GM19397 (cell line): ENCODE data around the gene DYNLL1.

Source experiments
- ATAC-seq: cut with Tn5 transposase; IDR thresholded peaks from one replicate; pipeline ENCODE4 v1.9.1; 2021; ENCODE audit warnings: mild to moderate bottlenecking, moderate library complexity; ENCODE audit not compliant: unreplicated experiment

The DYNLL1 gene

DNA sequence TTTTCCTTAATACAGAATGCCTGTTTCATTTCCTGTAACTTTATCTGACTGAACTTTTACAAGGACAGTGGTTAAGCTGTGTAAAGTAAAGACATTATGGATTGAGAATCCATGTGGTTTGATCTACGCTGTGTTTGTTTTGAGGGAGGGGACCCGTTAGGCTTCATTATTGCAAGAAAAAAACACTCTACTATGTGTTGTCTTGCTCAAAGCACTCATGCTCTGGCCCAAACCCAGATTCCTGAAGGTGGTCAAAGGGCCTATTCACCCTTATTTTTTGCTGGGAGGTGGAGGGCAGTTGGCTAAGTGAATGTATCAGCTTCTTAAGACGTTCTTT lies 50.1 kb downstream of the DYNLL1 start:
- ATAC-seq, result no peak
